Stimulated activated CD8-positive, alpha-beta memory T cell treated with anti-CD3 and anti-CD28 coated beads, Interleukin-4, amount 100 ng/mL, for 48 hours (primary cell): ENCODE data around the gene AFAP1.

Source experiments
- DNase-seq: peaks from one replicate; pipeline ENCODE4 v3.0.0-alpha.2; 2020

AFAP1 gene

GRCh38 chr4:7733801-7734650 is 205.6 kb downstream of the AFAP1 start:
- DNase-seq = no peak

- DNase-seq = no peak
These were observed 206.5 kb downstream of the AFAP1 start for GRCh38 chr4:7733201-7733600.

GRCh38 chr4:7732263-7732662 is 207.4 kb downstream of the AFAP1 start:
- no peak for DNase-seq

GRCh38 chr4:7731437-7731836 is 208.2 kb downstream of the AFAP1 start:
- DNase-seq = no peak

GRCh38 chr4:7727749-7728148 is 211.9 kb downstream of the AFAP1 start:
- DNase-seq = no peak

GRCh38 chr4:7726665-7727413 is 212.8 kb downstream of the AFAP1 start:
- no peak for DNase-seq

GRCh38 chr4:7725951-7726350 is 213.7 kb downstream of the AFAP1 start:
- DNase-seq = no peak

- no peak for DNase-seq
These were observed 216.0 kb downstream of the AFAP1 start for GRCh38 chr4:7723625-7724024.

- DNase-seq = no peak
These were observed 216.8 kb downstream of the AFAP1 start for GRCh38 chr4:7722766-7723387.

GRCh38 chr4:7721984-7722551 is 217.6 kb downstream of the AFAP1 start:
- DNase-seq = peak; percentile 28

- DNase-seq = peak; percentile 88
These were observed 220.1 kb downstream of the AFAP1 start for GRCh38 chr4:7719354-7720174.

GRCh38 chr4:7717946-7718490 is 221.6 kb downstream of the AFAP1 start:
- DNase-seq = no peak

GRCh38 chr4:7717161-7717560 is 222.5 kb downstream of the AFAP1 start:
- DNase-seq = no peak

- DNase-seq = no peak
These were observed 223.5 kb downstream of the AFAP1 start for GRCh38 chr4:7716010-7716721.

- DNase-seq = no peak
These were observed 224.2 kb downstream of the AFAP1 start for GRCh38 chr4:7715271-7716009.

- DNase-seq = no peak
These were observed 224.9 kb downstream of the AFAP1 start for GRCh38 chr4:7714738-7715137.

- no peak for DNase-seq
These were observed 225.5 kb downstream of the AFAP1 start for GRCh38 chr4:7714176-7714575.

- no peak for DNase-seq
These were observed 225.9 kb downstream of the AFAP1 start for GRCh38 chr4:7713757-7714156.

GRCh38 chr4:7712021-7712671 is 227.5 kb downstream of the AFAP1 start:
- DNase-seq = no peak

- DNase-seq = no peak
These were observed 228.2 kb downstream of the AFAP1 start for GRCh38 chr4:7711307-7711963.
